HCEC 1CT (cell line): ENCODE measurements around the gene MEIS2.

Source experiments
- DNase-seq: peaks from one replicate; pipeline ENCODE4 v3.0.0-alpha.2; 2017

Gene MEIS2

DNA sequence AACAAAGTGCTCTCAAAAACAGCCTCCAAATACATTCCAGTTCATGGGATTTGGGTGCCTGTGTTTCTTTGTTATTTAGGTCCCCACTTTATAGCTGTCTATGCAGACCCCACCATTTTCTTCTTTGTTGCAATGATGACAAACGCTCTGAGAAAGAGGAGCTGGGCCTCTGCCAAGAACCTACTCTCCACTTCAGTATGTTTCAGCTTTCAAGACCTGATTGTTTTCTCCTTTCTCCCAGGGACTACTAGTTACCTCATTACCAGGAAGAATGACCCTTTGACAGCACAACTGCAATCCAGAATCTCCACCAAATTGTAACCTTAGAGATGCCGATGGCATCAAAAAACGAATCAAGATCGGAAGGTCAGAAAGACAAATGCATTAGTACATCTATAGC lies 236.8 kb downstream of the MEIS2 start:
- no peak for DNase-seq

DNA sequence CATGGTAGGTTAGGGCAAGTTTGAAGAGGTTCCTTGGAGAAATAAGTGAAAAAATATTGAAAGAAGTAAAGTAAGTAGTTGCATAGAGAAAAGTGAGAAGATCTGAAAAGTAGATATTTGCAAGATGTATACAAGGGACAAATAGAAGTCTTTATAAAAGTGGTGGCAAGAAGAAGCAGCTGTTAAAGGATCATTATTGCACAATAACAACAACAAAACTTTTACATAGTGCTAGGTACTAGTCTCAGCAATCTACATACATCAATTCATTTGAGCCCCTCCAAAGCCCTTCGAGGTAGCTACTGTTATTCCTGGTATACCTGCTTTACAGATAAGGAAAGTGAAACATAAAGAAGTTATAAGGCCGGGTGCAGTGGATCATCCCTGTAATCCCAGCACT lies 239.6 kb downstream of the MEIS2 start:
- DNase-seq: no peak

DNA sequence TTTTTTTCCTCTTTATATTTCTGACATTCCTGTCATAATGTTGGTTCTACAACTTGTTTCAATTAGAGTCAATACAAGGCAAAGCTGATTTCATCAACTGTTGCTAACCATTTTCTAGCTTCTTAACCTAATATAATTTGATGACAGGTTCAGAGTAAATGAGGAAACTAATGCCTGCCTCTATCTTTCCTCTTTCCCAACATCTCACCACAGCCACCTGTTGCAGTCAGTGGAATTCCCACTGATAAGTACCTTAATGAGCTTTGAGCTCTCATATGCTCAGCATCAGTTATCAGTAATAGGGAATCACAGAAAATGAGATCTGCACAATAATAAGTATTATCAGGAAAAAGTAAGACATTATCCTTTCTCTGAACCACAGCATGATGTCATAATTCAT lies 241.9 kb downstream of the MEIS2 start:
- no peak for DNase-seq

DNA sequence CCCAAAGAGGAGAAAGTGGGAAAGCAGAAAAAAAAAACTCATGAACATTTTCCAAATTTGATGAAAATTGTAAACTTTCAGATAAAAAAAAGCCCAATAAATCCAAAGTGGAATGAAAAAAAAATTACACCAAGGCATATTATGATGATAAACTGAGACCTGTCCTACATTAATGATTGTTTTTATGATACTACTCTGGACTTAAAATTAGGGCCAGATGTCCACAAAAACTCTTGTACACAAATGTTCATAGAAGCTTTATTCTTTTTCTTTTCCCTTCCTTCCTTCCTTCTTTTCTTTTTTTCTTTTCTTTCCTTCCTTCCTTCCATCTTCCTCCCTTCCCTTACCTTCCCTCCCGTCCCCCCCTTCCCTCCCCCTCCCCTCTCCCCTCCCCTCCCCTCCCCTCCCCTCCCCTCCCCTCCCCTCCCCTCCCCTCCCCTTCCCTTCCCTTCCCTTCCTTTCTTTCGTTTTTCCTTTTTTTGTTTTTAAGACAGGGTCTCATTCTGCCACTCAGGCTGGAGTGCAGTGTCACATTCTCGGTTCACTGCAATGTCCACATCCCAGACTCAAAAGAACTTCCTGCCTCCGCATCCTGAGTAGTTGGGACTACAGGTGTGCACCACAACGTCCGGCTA lies 243.9 kb downstream of the MEIS2 start:
- no peak for DNase-seq

DNA sequence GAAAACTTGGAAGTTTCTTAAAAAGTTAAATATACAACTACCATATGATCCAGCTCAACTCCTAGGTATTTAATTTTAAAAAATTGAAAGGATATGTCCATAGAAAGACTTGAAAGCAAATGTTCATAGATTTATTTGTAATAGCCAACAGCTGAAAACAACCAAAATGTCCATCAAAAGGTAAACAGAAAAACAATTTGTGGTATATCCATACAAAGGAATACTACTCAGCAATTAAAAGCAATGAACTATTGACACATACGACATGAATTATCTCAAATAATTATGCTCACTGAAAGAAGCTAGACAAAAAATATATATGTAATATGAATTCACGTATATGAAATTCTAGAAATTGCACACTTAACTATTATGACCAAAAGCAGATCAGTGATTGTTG lies 249.5 kb downstream of the MEIS2 start:
- no peak for DNase-seq

DNA sequence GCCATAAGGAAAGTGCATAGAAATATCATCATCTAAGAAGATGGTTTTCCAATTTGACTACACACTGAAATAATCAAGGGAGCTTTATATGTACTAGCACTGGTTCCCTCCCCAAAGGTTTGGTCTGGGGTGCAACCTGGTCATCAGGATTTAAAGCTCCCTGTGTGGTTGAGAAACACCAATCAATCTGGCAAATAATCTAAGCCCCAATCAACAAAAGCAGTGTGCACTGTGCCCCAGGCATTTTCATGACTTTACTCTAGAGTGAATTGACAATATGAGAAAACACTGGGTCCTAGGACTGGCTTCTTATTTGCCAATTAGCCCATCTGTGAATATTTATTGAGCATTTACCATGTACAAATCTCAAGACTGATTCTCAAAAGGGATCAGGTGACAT lies 255.1 kb downstream of the MEIS2 start:
- DNase-seq: no peak

DNA sequence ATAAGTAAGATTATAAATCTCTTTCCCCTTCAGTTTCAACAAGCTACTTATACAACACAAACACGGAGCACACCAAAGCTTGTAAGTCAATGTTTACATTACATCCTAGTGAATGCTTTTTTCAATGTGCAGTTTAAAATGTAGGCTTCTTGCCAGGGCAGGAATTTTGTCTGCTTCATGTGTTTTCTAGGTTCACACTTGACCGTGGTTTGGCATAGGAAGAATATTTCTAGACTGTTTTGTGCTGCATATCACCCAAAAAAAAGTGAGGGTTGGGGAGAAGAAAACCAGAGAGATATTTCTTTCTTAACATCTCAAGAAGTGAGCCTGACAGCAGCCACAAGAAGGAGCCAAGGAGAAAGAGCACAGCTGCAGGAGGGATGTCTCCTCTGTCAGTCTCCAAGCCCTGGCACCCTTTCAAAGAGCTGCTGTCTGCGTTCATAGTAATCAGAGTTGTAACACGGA lies 255.8 kb downstream of the MEIS2 start:
- DNase-seq: peak; percentile 29

DNA sequence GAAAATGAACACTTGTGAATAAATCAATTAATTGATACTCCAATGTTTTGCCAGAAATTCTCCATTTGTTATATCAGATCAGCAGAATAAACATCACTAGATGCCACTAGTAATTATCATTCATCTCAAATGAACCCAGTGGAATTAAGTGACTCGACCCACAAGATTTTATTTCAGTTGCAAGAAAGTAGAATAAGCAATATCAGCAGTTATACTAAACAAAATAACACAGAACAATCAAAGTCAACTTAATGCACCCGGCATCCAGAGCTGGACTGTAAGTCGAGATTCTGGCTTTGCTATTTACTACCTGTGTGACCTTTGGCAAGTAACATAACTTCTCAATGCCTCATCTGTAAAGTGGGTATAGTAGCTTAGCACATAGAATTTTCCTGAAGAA lies 256.5 kb downstream of the MEIS2 start:
- no peak for DNase-seq

DNA sequence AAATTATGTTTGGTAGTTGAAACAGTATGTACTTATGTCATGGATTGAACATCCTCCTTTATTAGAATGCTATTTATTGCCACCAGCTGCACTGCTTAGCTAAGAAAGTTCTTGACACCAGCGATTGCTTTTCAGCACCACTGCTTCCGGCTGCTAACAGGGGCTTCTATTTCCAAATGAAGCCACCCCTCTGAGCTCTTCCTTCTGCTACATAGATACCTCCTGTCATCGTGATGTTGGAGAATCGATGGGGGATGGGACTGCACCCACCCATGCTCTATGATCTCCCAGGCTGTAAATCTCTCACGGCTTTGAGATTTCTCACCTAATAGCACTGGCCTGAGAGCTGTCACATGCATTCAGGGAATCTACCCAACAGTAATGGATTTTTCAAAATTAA lies 259.2 kb downstream of the MEIS2 start:
- no peak for DNase-seq
